OCI-LY1 (cell line): ENCODE data around the gene SPESP1.

Experiments
- H2AFZ ChIP-seq: fragments of 200-600 bp; sonication (generic), shearing (Covaris generic); 2 replicates; pipeline ENCODE4 v1.6.0; 2014; ENCODE audit warnings: antibody characterized with exemption, mild to moderate bottlenecking, low read length
- H3F3A ChIP-seq: fragments of 200-600 bp; sonication (generic), shearing (Covaris generic); 2 replicates; pipeline ENCODE4 v1.6.0; 2014; ENCODE audit warnings: mild to moderate bottlenecking, antibody characterized with exemption, low read length, moderate library complexity; ENCODE audit not compliant: insufficient read depth
- H3K27ac ChIP-seq: fragments of 200-600 bp; sonication (generic); 2 replicates; pipeline ENCODE4 v1.5.1; 2014; ENCODE audit warnings: low read length, mixed run types, mild to moderate bottlenecking, low read depth; ENCODE audit not compliant: poor library complexity, severe bottlenecking
- H3K27me3 ChIP-seq: fragments of 200-600 bp; sonication (generic); 2 replicates; pipeline ENCODE4 v1.6.0; 2014; ENCODE audit warnings: antibody characterized with exemption, mild to moderate bottlenecking, low read length, moderate library complexity; ENCODE audit not compliant: insufficient read depth
- H3K36me3 ChIP-seq: fragments of 200-600 bp; sonication (generic); 2 replicates; pipeline ENCODE4 v1.6.1; 2014; ENCODE audit warnings: mild to moderate bottlenecking, antibody characterized with exemption, low read length, moderate library complexity, mixed read lengths; ENCODE audit not compliant: insufficient read depth
- H3K4me1 ChIP-seq: fragments of 200-600 bp; sonication (generic); 2 replicates; pipeline ENCODE4 v1.5.1; 2014; ENCODE audit warnings: mild to moderate bottlenecking, low read length, moderate library complexity; ENCODE audit not compliant: insufficient read depth, severe bottlenecking
- H3K4me2 ChIP-seq: fragments of 200-600 bp; sonication (generic), shearing (Covaris generic); 2 replicates; pipeline ENCODE4 v1.6.1; 2014; ENCODE audit warnings: low read length
- H3K4me3 ChIP-seq: fragments of 200-600 bp; sonication (generic); 2 replicates; pipeline ENCODE4 v1.5.1; 2014; ENCODE audit warnings: low read length, low read depth, mild to moderate bottlenecking, mixed read lengths; ENCODE audit not compliant: poor library complexity, severe bottlenecking
- H3K79me2 ChIP-seq: fragments of 200-600 bp; shearing (Covaris generic); 2 replicates; pipeline ENCODE4 v1.6.1; 2016; ENCODE audit warnings: mixed run types, low read length, mixed read lengths; ENCODE audit not compliant: insufficient read depth
- H3K9ac ChIP-seq: fragments of 200-600 bp; sonication (generic), shearing (Covaris generic); 2 replicates; pipeline ENCODE4 v1.6.1; 2014; ENCODE audit warnings: mild to moderate bottlenecking, low read length, mixed read lengths
- H3K9me2 ChIP-seq: fragments of 200-600 bp; sonication (generic), shearing (Covaris generic); 2 replicates; pipeline ENCODE4 v1.6.1; 2014; ENCODE audit warnings: low read depth, mild to moderate bottlenecking, low read length, mixed read lengths
- H3K9me3 ChIP-seq: fragments of 200-600 bp; shearing (Covaris generic); 2 replicates; pipeline ENCODE4 v1.6.1; 2014; ENCODE audit warnings: low read length, mixed read lengths
- H4K20me1 ChIP-seq: fragments of 200-600 bp; sonication (generic), shearing (Covaris generic); 2 replicates; pipeline ENCODE4 v1.6.0; 2016; ENCODE audit warnings: mild to moderate bottlenecking, low read length; ENCODE audit not compliant: insufficient read depth
- EZH2 ChIP-seq: fragments of 200-600 bp; sonication (generic), shearing (Covaris generic); IDR thresholded peaks from 2 replicates; pipeline ENCODE4 v1.8.0; 2017; ENCODE audit warnings: borderline replicate concordance, mixed run types, mild to moderate bottlenecking, antibody characterized with exemption, low read length, moderate library complexity, mixed read lengths
- TF ChIP-seq, protein P1 (sequence below): fragments of 200-600 bp; sonication (generic), shearing (Covaris generic); IDR thresholded peaks from 2 replicates; pipeline ENCODE4 v1.5.1; 2017; ENCODE audit warnings: mild to moderate bottlenecking, antibody characterized with exemption, low read length, moderate library complexity, mixed read lengths

SPESP1 gene

DNA sequence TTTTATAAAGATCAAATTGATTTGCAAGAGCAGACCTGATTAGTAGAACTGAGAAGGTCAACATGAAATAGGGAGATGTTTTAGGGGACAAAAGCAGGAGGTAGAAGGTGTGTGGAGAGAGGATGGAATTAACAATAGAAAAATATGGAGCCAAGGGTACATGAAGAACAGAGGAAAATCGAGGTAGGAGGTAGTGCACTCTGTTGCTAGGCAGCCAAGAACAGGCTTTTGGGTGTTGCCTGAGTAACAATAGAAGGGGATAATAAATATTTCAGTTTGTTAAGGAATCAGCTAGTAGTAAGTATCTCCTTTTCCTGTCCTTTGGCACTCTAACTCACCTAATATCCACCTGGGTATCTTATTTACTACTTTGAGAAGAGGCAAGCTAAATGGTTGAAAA lies 9.2 kb downstream of the SPESP1 start:
- H3K4me2 ChIP-seq, result no peak overlapping the region
- no peaks in the 10 kb centered on the region for H3F3A ChIP-seq
- no peak overlapping the region for H3K9ac ChIP-seq
- no peak overlapping the region for H2AFZ ChIP-seq
- H3K36me3 ChIP-seq, result no peaks in the 10 kb centered on the region
- no peaks in the 10 kb centered on the region for H3K4me1 ChIP-seq
- no peaks in the 10 kb centered on the region for H3K9me3 ChIP-seq
- no peaks in the 10 kb centered on the region for H3K79me2 ChIP-seq
- no peak overlapping the region for H3K4me3 ChIP-seq
- no peak for TF ChIP-seq EZH2
- TF ChIP-seq, protein P1, sequence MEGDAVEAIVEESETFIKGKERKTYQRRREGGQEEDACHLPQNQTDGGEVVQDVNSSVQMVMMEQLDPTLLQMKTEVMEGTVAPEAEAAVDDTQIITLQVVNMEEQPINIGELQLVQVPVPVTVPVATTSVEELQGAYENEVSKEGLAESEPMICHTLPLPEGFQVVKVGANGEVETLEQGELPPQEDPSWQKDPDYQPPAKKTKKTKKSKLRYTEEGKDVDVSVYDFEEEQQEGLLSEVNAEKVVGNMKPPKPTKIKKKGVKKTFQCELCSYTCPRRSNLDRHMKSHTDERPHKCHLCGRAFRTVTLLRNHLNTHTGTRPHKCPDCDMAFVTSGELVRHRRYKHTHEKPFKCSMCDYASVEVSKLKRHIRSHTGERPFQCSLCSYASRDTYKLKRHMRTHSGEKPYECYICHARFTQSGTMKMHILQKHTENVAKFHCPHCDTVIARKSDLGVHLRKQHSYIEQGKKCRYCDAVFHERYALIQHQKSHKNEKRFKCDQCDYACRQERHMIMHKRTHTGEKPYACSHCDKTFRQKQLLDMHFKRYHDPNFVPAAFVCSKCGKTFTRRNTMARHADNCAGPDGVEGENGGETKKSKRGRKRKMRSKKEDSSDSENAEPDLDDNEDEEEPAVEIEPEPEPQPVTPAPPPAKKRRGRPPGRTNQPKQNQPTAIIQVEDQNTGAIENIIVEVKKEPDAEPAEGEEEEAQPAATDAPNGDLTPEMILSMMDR, result no peak
- no peaks in the 10 kb centered on the region for H4K20me1 ChIP-seq
- no peaks in the 10 kb centered on the region; the same call in 1 of the 2 replicates for H3K27me3 ChIP-seq
- no peak overlapping the region for H3K27ac ChIP-seq
- H3K9me2 ChIP-seq, result no peaks in the 10 kb centered on the region

DNA sequence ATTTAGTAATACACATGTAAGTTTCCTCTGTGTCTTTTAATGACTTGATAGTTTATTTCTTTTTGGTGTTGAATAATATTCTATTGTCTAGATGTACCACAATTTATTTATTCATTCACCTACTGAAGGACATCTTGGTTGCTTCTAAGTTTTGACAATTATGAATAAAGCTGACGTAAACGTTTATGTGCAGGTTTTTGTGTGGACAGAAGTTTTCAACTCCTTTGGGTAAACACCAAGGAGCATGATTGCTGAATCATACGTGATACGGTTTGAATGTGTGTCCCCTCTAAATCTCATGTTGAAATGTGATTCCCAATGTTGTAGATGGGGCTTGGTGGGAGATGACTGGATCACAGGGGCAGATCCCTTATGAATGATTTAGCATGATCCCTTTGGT lies 21.5 kb downstream of the SPESP1 start:
- H3K27me3 ChIP-seq, result no peaks in the 10 kb centered on the region
- H3K27ac ChIP-seq, result no peak overlapping the region
- H4K20me1 ChIP-seq, result no peaks in the 10 kb centered on the region
- H3K9ac ChIP-seq, result no peak overlapping the region
- H3K4me1 ChIP-seq, result no peaks in the 10 kb centered on the region
- H3K9me2 ChIP-seq, result no peaks in the 10 kb centered on the region
- H3K9me3 ChIP-seq, result no peaks in the 10 kb centered on the region
- H3K79me2 ChIP-seq, result no peaks in the 10 kb centered on the region
- H3K36me3 ChIP-seq, result no peaks in the 10 kb centered on the region
- no peak overlapping the region for H3K4me2 ChIP-seq
- no peak overlapping the region for H2AFZ ChIP-seq
- TF ChIP-seq, protein P1, result no peak
- TF ChIP-seq EZH2, result no peak
- no peaks in the 10 kb centered on the region for H3F3A ChIP-seq
- H3K4me3 ChIP-seq, result no peak overlapping the region

DNA sequence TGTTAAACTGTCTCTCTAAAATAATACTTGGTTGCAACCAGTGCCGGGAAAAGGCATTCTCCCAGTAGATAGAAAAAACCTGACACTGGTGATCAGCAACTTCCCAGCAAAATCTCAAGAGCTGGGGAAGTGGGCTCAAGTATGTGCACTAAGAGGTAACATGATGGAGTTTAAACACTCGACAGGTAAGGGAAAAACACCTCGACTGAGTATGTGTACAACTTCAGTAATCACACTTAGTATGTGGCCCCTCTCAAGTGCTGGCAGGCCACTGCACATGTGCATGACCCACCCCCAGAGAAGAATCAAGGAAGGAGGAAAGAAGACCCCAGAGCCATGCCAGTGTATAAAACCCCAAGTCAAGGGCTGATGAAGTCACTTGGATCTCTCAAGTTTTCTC lies 27.4 kb downstream of the SPESP1 start:
- Histone ChIP-seq H2AFZ (no peak overlapping the region), H3K9ac (no peak overlapping the region), H3F3A (no peaks in the 10 kb centered on the region), H3K9me2 (no peaks in the 10 kb centered on the region; the same call in 1 of the 2 replicates), H3K79me2 (no peaks in the 10 kb centered on the region), H3K27me3 (no peaks in the 10 kb centered on the region), H3K27ac (no peak overlapping the region), H3K4me1 (no peaks in the 10 kb centered on the region), H3K4me2 (no peak overlapping the region), H3K9me3 (no peaks in the 10 kb centered on the region), H3K4me3 (no peak overlapping the region), H4K20me1 (no peaks in the 10 kb centered on the region), H3K36me3 (no peaks in the 10 kb centered on the region)
- TF ChIP-seq EZH2, result no peak
- TF ChIP-seq, protein P1, result no peak
